Astrocyte (in vitro differentiated cells and primary cell): ENCODE measurements around the gene CAPN12.

Source experiments
- CTCF ChIP-seq: IDR thresholded peaks from 2 replicates; pipeline ENCODE4 v1.5.1; 2011; ENCODE audit warnings: low read depth, mild to moderate bottlenecking, inconsistent platforms, low read length, moderate library complexity; ENCODE audit not compliant: insufficient read depth
- EZH2 ChIP-seq: IDR thresholded peaks from 2 replicates; pipeline ENCODE4 v1.6.1; 2012; ENCODE audit warnings: mild to moderate bottlenecking, low read length, inconsistent platforms; ENCODE audit not compliant: insufficient read depth

DNA sequence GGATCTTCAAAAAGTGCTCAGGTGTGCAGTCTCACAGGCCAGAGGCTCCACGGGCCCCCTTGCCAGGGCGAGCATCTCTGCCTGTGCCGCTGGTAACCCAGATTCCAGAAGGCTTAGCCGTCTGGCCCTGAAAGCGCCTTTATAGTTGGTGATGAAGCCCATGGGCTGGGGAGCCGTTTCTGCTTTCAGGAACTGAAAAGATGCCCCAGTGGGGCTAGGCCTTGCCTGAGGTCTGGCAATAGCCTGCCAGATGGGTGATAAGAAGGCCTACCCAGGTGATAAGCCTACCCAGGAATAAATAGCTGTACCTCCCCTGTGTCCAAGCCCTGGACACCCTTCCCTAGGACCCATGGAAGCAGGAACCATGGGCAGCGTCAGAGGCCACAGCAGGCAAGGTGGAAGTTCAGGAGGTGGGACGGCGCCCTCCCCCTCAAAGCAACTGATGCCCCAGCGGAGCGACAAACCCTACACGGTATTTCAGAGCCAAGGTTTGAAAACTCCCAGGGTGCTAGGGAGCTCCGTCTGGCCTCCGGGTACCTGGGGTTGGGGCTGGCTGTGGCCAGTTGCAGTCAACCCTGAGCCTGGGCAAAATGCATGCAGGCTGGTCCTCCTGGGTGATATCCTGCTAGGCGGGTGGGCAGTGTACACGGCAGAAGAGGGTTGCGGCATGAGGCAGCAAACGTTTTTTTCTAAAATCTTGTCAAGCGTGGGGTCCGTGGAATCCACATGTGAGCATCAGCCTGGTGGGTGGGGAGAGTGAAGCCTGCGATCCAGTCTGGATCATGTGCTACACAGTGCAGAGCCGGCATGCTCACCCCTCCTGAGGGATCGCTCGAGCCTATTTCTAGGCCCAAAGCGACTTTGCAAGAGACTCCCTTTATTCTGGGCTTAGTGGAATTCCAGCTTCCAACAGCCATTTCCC lies 51.6 kb downstream of the CAPN12 start:
- TF ChIP-seq CTCF, result no peak
- no peak for TF ChIP-seq EZH2
